H1 (cell line): ENCODE data around the gene HDAC9.

ENCODE experiments used
- EP300 ChIP-seq, 2 experiments: IDR thresholded peaks; 1 replicate in 1 of 2; 2 replicates in 1 of 2; pipeline ENCODE4 v1.6.1; 2011 to 2012; ENCODE audit warnings: low read depth in 2 of 2, low read length in 2 of 2, mild to moderate bottlenecking in 2 of 2, borderline replicate concordance in 1 of 2, inconsistent platforms in 1 of 2, moderate library complexity in 1 of 2
- YY1 ChIP-seq: IDR thresholded peaks from 2 replicates; pipeline ENCODE4 v1.6.1; 2011; ENCODE audit warnings: low read depth, mild to moderate bottlenecking, low read length

DNA sequence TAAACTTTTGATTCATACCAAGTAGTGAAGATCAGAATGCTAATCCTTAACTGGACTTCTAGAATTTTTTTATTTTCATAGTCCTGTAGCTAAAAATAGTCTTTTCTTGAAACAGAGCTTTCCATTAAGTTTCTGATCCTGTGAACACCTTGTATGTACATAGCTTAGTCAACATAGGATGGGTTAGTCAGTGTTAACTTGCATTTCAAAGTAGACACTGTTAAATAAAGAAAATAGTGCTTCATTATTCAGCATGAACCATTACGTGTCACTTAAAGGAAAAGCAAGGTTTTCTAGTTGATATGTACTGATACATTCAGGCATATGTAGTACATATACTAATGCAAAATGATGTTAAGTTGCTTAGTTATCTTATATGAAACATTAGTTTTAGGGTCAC lies 7.5 kb upstream of the HDAC9 start:
- TF ChIP-seq EP300 (IDR thresholded peaks at IDR 0.05; ENCODE audit: borderline replicate concordance in 1 of 2, low read depth in 2 of 2, low read length in 2 of 2) (no peak), YY1 (no peak)
